Kidney glomerular epithelial cell (primary cell): Measurements from ENCODE around the gene ZBTB40.
A peak's percentile ranks its signal among the peaks of the same experiment; 100 is the strongest.

Source experiments
- DNase-seq: peaks from one replicate; lab custom pipeline; 2025; lab: John Stamatoyannopoulos, UW

Gene ZBTB40

GRCh38 chr1:22426781-22427180 is 24.9 kb upstream of the ZBTB40 start:
- DNase-seq = no peak

DNA sequence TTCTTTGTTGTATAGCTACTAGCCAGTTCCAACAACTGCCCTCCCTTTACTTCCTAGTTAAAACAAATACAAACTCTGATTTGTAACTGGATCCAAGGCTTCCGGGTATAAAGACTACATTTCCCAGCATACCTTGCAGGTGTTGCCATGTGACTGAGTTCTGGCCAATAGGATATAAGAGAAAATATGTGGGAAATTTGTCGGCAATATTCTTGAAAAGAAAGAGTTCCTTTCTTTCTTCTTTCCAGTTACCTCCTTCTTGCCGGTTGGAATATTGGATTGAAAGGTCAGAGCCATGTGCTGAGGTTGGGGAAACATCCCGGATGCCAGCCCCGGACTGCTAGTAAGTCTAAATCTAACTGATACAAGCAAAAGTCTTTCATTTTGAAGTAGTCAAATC is 23.0 kb upstream of the ZBTB40 start:
- peak; percentile 37 for DNase-seq

GRCh38 chr1:22431965-22432364 is 19.7 kb upstream of the ZBTB40 start:
- no peak for DNase-seq

- DNase-seq = no peak
These were observed 16.9 kb upstream of the ZBTB40 start for GRCh38 chr1:22434717-22435116.

GRCh38 chr1:22436948-22437347 is 14.7 kb upstream of the ZBTB40 start:
- no peak for DNase-seq

DNA sequence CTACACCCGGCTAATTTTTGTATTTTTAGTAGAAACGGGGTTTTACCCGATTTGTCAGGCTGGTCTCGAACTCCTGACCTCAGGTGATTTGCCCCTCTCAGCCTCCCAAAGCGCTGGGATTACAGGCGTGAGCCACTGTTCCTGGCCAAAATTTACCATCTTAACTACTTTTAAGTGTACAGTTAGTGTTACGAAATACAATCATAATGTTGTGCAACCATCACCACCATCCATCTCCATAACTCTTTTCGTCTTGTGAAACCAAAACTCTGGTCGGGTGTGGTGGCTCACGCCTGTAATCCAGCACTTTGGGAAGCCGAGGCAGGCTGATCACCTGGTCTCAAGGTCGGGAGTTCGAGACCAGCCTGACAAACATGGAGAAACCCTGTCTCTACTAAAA is 14.1 kb upstream of the ZBTB40 start:
- no peak for DNase-seq

GRCh38 chr1:22440582-22440981 is 11.1 kb upstream of the ZBTB40 start:
- DNase-seq = no peak

DNA sequence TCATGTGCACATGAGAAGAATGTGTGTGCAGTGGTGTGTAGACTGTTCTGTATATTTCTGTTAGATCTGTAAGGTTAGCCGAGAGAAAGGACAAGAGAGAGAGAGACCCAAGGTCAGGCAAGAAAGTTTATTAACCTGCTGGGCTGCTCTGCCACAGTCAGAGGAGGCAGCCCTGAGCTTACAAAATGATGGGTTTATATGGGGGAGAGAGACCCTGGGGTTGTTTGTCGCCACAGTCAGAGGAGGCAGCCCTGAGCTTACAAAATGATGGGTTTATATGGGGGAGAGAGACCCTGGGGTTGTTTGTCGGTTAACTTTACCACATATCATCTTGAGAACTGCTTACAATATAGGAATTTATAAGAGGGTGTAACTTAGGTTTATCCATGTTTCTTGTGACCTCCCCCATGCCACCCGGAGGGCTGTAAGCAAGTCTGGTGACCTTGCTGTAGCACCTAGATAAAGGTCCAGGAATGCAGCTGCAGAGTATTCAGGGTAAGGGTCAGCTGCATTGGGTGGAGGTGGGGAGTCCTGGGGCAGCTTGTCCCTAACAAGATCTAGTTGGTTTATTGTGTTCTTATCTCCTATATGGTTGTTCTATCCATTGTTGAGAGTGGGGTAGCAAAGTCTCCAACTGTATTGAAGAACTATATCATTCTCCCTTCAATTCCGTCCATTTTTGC is 9.3 kb upstream of the ZBTB40 start:
- no peak for DNase-seq

DNA sequence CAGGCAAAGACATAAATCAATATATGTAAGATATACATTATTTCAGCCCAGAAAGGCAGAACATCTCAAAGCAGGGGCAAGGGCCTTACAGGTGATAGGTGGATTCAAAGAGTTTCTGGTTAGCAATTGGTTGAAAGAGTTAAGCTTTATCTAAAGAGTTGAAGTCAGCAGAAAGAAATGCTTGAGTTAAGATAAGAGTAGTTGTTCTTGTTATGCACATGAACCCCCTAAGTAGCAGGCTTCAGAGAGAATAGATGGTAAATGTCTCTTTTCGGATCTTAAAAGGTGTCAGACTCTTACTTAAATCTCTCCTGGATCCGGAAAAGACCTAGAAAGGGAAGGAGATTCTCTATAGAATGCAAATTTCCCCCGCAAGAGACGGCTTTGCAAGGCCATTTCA is 8.3 kb upstream of the ZBTB40 start:
- no peak for DNase-seq

DNA sequence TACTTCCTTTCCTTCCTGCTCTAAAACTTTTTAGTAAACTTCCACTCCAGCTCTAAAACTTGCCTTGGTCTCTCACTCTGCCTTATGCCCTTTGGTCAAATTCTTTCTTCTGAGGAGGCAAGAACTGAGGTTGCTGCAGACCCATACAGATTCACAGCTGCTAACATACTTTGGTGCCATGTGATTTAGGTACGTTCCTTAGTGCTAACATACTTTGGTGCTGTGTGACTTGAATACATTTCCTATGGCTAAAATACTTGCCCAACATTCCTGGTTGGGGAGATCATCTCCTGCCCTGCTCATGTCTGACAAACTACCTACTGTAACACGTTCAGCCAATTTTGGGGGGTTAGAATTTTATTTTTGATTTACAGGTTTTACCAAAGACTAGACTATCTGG is 6.8 kb upstream of the ZBTB40 start:
- no peak for DNase-seq

- DNase-seq = peak; percentile 82
These were observed 4.0 kb upstream of the ZBTB40 start for GRCh38 chr1:22447621-22448111.

DNA sequence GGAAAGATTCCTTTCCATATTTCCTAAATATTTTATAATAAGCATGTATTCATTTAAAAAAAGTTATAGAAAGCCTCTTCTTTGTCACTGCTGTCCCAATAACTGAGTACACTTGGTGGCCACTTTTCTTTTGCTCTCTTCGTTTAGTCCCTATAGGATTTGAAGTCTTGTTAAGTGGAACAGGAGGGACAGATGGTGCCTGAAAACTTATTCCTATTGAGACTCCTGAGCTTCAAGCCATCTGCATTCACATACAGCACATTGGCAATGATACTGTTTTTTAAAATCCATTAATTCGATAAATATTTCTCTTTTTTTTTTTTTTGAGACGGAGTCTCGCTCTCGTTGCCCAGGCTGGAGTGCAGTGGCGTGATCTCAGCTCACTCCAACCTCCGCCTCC is 2.0 kb upstream of the ZBTB40 start:
- DNase-seq = no peak

- DNase-seq = no peak
These were observed 1.2 kb upstream of the ZBTB40 start for GRCh38 chr1:22450351-22451021.

GRCh38 chr1:22452481-22452957 is 868 bp downstream of the ZBTB40 start:
- peak; percentile 56 for DNase-seq

GRCh38 chr1:22453181-22453580 is 1.5 kb downstream of the ZBTB40 start:
- DNase-seq = no peak

GRCh38 chr1:22454476-22455056 is 2.9 kb downstream of the ZBTB40 start:
- DNase-seq = no peak

DNA sequence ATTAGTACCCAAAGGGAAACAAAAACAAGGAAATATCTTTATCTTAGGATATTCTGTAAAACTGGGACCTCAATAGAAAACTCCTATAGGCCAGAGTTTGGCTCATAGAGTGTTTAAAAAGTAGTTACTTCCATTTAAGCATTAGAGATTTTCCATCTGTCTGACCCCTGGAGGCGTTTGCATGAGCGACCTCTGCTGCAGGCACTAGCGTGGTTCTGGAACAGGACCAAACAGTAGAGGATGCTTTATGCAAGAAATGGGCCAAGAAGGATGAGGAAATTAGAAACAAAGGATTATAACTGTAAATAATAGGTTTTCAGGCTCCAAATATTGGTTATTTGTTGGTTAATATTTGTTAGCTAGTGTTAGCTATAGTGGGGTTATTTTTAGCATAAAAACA is 5.7 kb downstream of the ZBTB40 start:
- no peak for DNase-seq

DNA sequence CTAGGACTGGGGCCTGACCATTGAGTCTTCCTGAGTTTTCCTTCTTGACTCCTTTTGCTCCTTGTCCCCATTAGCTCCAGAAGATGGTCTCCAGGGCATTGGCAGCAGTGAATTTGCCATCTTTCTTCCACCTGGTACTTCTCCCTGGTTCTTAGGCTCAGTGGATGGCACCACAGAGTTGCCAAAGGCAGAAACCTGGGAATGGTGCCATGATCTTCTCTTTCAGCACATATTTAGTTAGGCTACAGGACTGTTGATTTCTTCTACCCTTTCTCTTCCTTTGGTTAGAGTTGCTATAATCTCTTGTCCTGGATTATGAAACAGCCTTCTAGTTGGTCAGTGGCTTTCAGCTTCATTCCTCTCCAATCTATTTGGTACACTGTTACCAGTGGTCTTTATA is 6.2 kb downstream of the ZBTB40 start:
- DNase-seq = no peak

- no peak for DNase-seq
These were observed 9.4 kb downstream of the ZBTB40 start for GRCh38 chr1:22461100-22461499.

- DNase-seq = no peak
These were observed 10.3 kb downstream of the ZBTB40 start for GRCh38 chr1:22461678-22462527.

- DNase-seq = no peak
These were observed 11.3 kb downstream of the ZBTB40 start for GRCh38 chr1:22462928-22463327.

DNA sequence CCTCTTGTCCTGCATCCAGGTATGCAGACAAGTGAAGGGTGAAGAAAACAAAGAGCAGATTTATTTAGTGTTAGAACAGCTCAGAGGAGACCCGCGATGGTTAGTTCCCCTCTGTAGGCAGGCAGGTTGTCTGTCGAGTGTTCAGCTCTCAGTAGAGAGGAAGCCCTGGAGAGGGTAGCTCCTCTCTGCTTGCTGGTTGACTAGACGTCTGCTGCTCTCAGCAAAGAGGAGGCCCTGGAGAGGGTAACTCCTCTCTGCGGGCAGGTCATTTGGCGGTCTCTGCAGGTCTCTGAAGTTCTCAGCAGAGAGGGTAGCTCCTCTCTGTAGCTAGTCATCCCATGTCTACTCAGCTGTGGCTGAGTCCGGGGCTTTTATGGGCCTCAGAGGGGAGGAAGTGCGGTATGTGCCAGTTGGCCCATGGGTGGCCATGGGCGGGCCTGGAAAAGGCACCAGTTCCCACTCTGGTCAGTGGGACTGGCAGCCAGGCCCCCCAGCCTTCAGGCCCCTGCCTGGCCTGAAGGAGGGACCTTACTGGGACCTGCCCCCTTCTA is 13.4 kb downstream of the ZBTB40 start:
- no peak for DNase-seq
